Right atrium auricular region (tissue), 2 donors: Measurements from ENCODE around the gene JUND. TPM values are rescaled to one million over a fixed set of nuclear protein-coding genes. Genes with fewer than 3 reads are reported as not detected.

Source experiments
- DNase-seq: peaks from one replicate; pipeline ENCODE4 v3.0.0-alpha.2; 2019; ENCODE audit warnings: low spot score
- H3K27ac ChIP-seq, 2 donors: fragments of 200-600 bp; sonication (generic); 1 replicate in 1 of 2; 2 replicates in 1 of 2; pipeline ENCODE4 v1.5.1; 2016 to 2019
- H3K27me3 ChIP-seq, 2 donors: fragments of 200-600 bp; sonication (generic); one replicate each; pipeline versions ENCODE4 v1.5.1 to v1.6.0; 2017 to 2019
- H3K36me3 ChIP-seq: fragments of 200-600 bp; sonication (generic); one replicate; pipeline ENCODE4 v1.5.1; 2016
- H3K4me1 ChIP-seq, 2 donors: fragments of 200-600 bp; sonication (generic); one replicate each; pipeline versions ENCODE4 v1.5.1 to v1.6.0; 2017 to 2019
- H3K4me3 ChIP-seq, 2 donors: fragments of 200-600 bp; sonication (generic); 1 replicate in 1 of 2; 2 replicates in 1 of 2; pipeline ENCODE4 v1.5.1; 2017 to 2019; ENCODE audit warnings: mild to moderate bottlenecking in 1 of 2, moderate library complexity in 1 of 2
- H3K9me3 ChIP-seq, 2 donors: fragments of 200-600 bp; sonication (generic); one replicate each; pipeline ENCODE4 v1.5.1; 2019
- CTCF ChIP-seq, 2 donors: fragments of 200-600 bp; sonication (generic); IDR thresholded peaks; one replicate each; pipeline ENCODE4 v1.5.1; 2019; ENCODE audit warnings: antibody characterized with exemption in 2 of 2
- total RNA-seq, 2 donors: library from RNA; depleted of rRNA; stranded (reverse); fragments of >200 nt; gene quantifications; one replicate each; pipeline ENCODE4 v1.1.0, GENCODE V29; 2016

The JUND gene
- total RNA-seq, 2 donors from 2014 or later = 240 to 420 TPM

- H3K36me3 ChIP-seq = no peaks in the 10 kb centered on the region
- no peaks in the 10 kb centered on the region for H3K9me3 ChIP-seq
- TF ChIP-seq CTCF (IDR thresholded peaks at IDR 0.05) = no peak
- no peaks in the 10 kb centered on the region for H3K27me3 ChIP-seq
- DNase-seq = peak; percentile 92
- peak overlapping the region; percentile 98 to 99 for H3K27ac ChIP-seq
- no peak overlapping the region for H3K4me3 ChIP-seq
- H3K4me1 ChIP-seq = peaks cover 0 to 59% of the 10 kb centered on the region in 2 donors
Measured at GRCh38 chr19:18300930-18301717, 19.7 kb upstream of the JUND start.

DNA sequence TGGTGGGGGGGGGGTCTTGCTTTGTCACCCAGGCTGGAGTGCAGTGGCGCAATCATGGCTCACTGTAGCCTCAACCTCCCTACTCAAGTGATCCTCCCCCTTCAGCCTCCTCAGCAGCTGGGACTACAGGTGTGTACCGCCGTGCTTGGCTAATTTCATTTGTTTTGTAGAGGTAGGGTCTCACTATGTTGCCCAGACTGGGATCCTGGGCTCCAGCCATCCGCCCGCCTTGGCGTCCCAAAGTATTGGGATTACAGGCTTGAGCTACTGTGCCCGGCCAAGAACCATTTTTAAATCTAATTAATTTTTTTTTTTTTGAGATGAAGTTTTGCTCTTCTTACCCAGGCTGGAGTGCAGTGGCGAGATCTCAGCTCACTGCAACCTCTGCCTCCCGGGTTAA is 18.2 kb upstream of the JUND start:
- no peaks in the 10 kb centered on the region for H3K9me3 ChIP-seq
- no peak for TF ChIP-seq CTCF (IDR thresholded peaks at IDR 0.05)
- H3K27ac ChIP-seq = peak overlapping the region in 1 of 2 donors; percentile 99
- H3K27me3 ChIP-seq = no peaks in the 10 kb centered on the region
- no peaks in the 10 kb centered on the region for H3K36me3 ChIP-seq
- peaks cover 0 to 45% of the 10 kb centered on the region in 2 donors for H3K4me1 ChIP-seq
- H3K4me3 ChIP-seq = no peak overlapping the region
- no peak for DNase-seq

- Histone ChIP-seq H3K4me3 (no peak overlapping the region), H3K27ac (peak overlapping the region in 1 of 2 donors; percentile 29), H3K36me3 (no peaks in the 10 kb centered on the region), H3K9me3 (no peaks in the 10 kb centered on the region), H3K4me1 (peaks cover 0 to 41% of the 10 kb centered on the region in 2 donors), H3K27me3 (no peaks in the 10 kb centered on the region)
- no peak for TF ChIP-seq CTCF (IDR thresholded peaks at IDR 0.05)
- DNase-seq = no peak
Measured at GRCh38 chr19:18298601-18299000, 17.2 kb upstream of the JUND start.

- H3K27me3 ChIP-seq = no peaks in the 10 kb centered on the region
- TF ChIP-seq CTCF (IDR thresholded peaks at IDR 0.05) = no peak
- no peak overlapping the region for H3K4me3 ChIP-seq
- H3K36me3 ChIP-seq = no peaks in the 10 kb centered on the region
- H3K4me1 ChIP-seq = peaks cover 0 to 39% of the 10 kb centered on the region in 2 donors
- H3K9me3 ChIP-seq = no peaks in the 10 kb centered on the region
- H3K27ac ChIP-seq = no peak overlapping the region
- DNase-seq = no peak
Measured at GRCh38 chr19:18297308-18297707, 15.9 kb upstream of the JUND start.

- no peak for DNase-seq
- no peaks in the 10 kb centered on the region for H3K36me3 ChIP-seq
Measured at GRCh38 chr19:18295034-18295451, 13.6 kb upstream of the JUND start.

More at GRCh38 chr19:18295034-18295451, 13.6 kb upstream of the JUND start:
- no peak overlapping the region for H3K27ac ChIP-seq
- peaks cover 0 to 33% of the 10 kb centered on the region in 2 donors for H3K4me1 ChIP-seq
- H3K4me3 ChIP-seq = no peak overlapping the region
- H3K27me3 ChIP-seq = no peaks in the 10 kb centered on the region
- TF ChIP-seq CTCF (IDR thresholded peaks at IDR 0.05) = no peak
- H3K9me3 ChIP-seq = no peaks in the 10 kb centered on the region
